CMK (cell line): ENCODE results near the gene CYBA.

ENCODE experiments used
- DNase-seq: peaks from one replicate; pipeline ENCODE4 v3.0.0-alpha.2; 2010; ENCODE audit warnings: low read depth

CYBA gene

GRCh38 chr16:88647178-88648070, 3.4 kb downstream of the CYBA start:
- no peak for DNase-seq

- no peak for DNase-seq
These were observed 4.4 kb downstream of the CYBA start for GRCh38 chr16:88646345-88647034.

GRCh38 chr16:88645941-88646340, 4.9 kb downstream of the CYBA start:
- DNase-seq = no peak

GRCh38 chr16:88645455-88645854, 5.4 kb downstream of the CYBA start:
- DNase-seq = no peak

- DNase-seq = no peak
These were observed 7.3 kb downstream of the CYBA start for GRCh38 chr16:88643644-88643932.

GRCh38 chr16:88642881-88643643, 7.8 kb downstream of the CYBA start:
- DNase-seq = no peak

GRCh38 chr16:88640498-88641247, 10.2 kb downstream of the CYBA start:
- DNase-seq = no peak

GRCh38 chr16:88640039-88640495, 10.8 kb downstream of the CYBA start:
- DNase-seq = no peak

GRCh38 chr16:88639231-88640038, 11.4 kb downstream of the CYBA start:
- no peak for DNase-seq

GRCh38 chr16:88638323-88639230, 12.3 kb downstream of the CYBA start, which contains the start of gene IL17C:
Gene IL17C (plus strand): TSS chr16:88638572. CDS start chr16:88638642, 70 bp downstream.
- DNase-seq = no peak

- no peak for DNase-seq
These were observed 14.2 kb downstream of the CYBA start for GRCh38 chr16:88636488-88637265.

GRCh38 chr16:88635671-88636319, 15.1 kb downstream of the CYBA start:
- no peak for DNase-seq

GRCh38 chr16:88634994-88635670, 15.7 kb downstream of the CYBA start:
- DNase-seq = no peak

GRCh38 chr16:88634141-88634993, 16.5 kb downstream of the CYBA start:
- no peak for DNase-seq

- DNase-seq = no peak
These were observed 17.1 kb downstream of the CYBA start for GRCh38 chr16:88633684-88634140.

- no peak for DNase-seq
These were observed 18.3 kb downstream of the CYBA start for GRCh38 chr16:88632587-88632930.
